ENCODE results near the gene SNAP29. TPM values are rescaled to one million over a fixed set of nuclear protein-coding genes. Genes with fewer than 3 reads are reported as not detected.
"Not testable (repeated sequence)": the region's sequence is repeated elsewhere in the genome, so short reads cannot be mapped to it uniquely, and the experiment has no call there.

Gene SNAP29
- total and polyA plus RNA-seq, 4 donors, result 14.8 to 27.2 (median 17.1) TPM

DNA sequence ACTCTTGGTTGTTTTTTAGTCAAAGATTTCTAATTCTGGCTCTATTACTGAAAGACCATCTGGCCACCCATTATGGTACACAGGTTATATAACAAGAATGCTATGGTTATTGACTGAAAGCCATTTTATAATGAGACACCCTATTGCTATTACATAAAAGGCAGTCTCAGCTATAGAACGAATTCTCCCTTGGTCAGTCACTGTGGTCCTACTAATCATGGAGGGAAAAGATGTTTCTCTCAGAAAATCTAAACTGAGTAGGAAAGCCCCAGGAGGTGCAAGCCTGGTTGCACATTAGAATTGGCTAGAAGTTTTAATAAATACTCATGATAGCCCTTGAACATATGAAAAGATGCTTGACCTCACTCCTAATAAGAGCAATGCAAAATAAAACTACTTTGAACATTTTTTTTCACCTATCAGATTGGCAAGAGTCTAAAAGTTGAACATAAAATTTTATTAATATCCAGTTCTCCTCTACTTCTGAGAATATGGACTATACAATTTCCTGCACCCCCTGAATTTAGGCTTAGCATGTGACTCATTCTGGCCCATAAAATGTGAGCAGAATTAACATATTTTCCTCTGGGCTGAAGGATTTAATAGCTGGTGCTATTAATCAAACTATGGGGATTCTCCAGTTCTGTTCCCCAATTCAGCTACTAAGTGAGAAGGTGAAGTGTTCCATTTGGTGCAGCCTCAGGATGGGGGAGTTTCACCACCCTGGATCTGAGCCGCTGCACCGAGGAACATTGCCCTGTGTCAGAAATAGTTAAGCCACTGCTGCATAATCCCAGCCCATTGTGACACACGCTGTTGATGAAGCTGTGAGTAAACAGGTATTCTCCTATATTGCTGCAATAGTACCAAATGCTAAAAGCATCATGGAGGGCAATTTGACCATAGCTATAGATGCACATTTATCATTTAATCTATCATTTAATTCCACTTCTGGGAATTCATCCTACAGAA lies 46.9 kb downstream of the SNAP29 start:
- Histone ChIP-seq H3K27me3 (ENCODE audit: control insufficient read depth in 3 of 3, insufficient read depth in 3 of 3, low read length in 2 of 3) (no peaks in the 10 kb centered on the region), H3K27ac (ENCODE audit: low read depth in 1 of 2, low read length in 1 of 2) (no peak overlapping the region), H3K4me1 (ENCODE audit: control insufficient read depth in 5 of 5, insufficient read depth in 5 of 5, low read length in 5 of 5) (peaks cover 0 to 4% (median 0%) of the 10 kb centered on the region in 5 donors), H3K9me3 (ENCODE audit: control insufficient read depth in 4 of 4, insufficient read depth in 3 of 4, low read length in 3 of 4) (no peaks in the 10 kb centered on the region), H3K9ac (ENCODE audit: insufficient read depth in 1 of 2, low read length in 2 of 2) (no peak overlapping the region), H3K4me3 (no peak overlapping the region), H3K36me3 (ENCODE audit: control insufficient read depth in 4 of 4, insufficient read depth in 4 of 4, low read length in 4 of 4) (no peaks in the 10 kb centered on the region)
- no peak for DNase-seq
- TF ChIP-seq, protein P1, sequence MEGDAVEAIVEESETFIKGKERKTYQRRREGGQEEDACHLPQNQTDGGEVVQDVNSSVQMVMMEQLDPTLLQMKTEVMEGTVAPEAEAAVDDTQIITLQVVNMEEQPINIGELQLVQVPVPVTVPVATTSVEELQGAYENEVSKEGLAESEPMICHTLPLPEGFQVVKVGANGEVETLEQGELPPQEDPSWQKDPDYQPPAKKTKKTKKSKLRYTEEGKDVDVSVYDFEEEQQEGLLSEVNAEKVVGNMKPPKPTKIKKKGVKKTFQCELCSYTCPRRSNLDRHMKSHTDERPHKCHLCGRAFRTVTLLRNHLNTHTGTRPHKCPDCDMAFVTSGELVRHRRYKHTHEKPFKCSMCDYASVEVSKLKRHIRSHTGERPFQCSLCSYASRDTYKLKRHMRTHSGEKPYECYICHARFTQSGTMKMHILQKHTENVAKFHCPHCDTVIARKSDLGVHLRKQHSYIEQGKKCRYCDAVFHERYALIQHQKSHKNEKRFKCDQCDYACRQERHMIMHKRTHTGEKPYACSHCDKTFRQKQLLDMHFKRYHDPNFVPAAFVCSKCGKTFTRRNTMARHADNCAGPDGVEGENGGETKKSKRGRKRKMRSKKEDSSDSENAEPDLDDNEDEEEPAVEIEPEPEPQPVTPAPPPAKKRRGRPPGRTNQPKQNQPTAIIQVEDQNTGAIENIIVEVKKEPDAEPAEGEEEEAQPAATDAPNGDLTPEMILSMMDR (IDR thresholded peaks at IDR 0.05; ENCODE audit: control extremely low read depth, extremely low read depth), result no peak
- 61 to 67% methylated on average over 4 of the region's 4 CpGs for WGBS, 2 donors
- ATAC-seq (ENCODE audit: insufficient read depth, low FRiP score), result no peak

DNA sequence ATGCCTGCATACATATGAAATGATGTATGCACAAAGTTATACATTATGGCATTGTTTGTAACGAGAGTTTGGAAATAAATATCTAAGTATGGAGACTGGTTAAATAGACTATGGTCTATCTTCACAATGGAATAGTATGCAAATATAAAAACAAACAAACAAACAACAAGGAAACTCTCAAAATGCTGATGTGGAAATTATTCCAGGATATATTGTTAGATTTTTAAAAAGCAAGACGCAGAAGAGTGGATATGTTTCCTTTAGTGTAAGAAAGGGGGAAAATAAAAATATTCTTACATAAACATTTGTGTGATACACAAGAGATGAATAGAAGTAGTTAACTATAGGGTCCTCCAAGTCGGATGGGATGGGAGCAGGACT lies 47.6 kb downstream of the SNAP29 start:
- Histone ChIP-seq H3K9ac (ENCODE audit: insufficient read depth in 1 of 2, low read length in 2 of 2) (no peak overlapping the region), H3K4me1 (ENCODE audit: control insufficient read depth in 5 of 5, insufficient read depth in 5 of 5, low read length in 5 of 5) (peaks cover 0 to 4% (median 0%) of the 10 kb centered on the region in 5 donors), H3K4me3 (no peak overlapping the region), H3K27ac (ENCODE audit: low read depth in 1 of 2, low read length in 1 of 2) (no peak overlapping the region), H3K27me3 (ENCODE audit: control insufficient read depth in 3 of 3, insufficient read depth in 3 of 3, low read length in 2 of 3) (no peaks in the 10 kb centered on the region), H3K36me3 (ENCODE audit: control insufficient read depth in 4 of 4, insufficient read depth in 4 of 4, low read length in 4 of 4) (no peaks in the 10 kb centered on the region), H3K9me3 (ENCODE audit: control insufficient read depth in 4 of 4, insufficient read depth in 3 of 4, low read length in 3 of 4) (no peaks in the 10 kb centered on the region)
- WGBS, 2 donors, result 84 to 90% methylated on average over 3 of the region's 3 CpGs
- TF ChIP-seq, protein P1 (IDR thresholded peaks at IDR 0.05; ENCODE audit: control extremely low read depth, extremely low read depth), result no peak
- ATAC-seq (ENCODE audit: insufficient read depth, low FRiP score) (no peak), DNase-seq (no peak)

DNA sequence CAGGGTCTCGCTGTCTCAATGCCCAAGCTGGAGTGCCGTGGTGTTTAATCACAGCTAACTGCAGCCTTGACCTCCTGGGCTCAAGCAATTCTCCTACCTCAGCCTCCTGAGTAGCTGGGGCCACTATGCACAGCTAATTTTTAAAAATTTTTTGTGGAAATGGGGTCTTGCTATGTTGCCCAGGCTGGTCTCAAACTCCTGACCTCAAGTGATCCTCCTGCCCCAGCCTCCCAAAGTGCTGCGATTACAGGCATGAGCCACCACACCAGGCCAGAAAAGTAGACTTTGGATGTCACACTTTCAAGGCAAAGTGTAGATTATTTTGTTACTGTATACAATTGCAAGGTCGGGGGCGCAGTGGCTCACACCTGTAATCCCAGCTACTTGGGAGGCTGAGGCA lies 49.9 kb downstream of the SNAP29 start:
- not testable (repeated sequence) for H3K36me3 ChIP-seq (ENCODE audit: control insufficient read depth in 4 of 4, insufficient read depth in 4 of 4, low read length in 4 of 4); H3K9me3 ChIP-seq (ENCODE audit: control insufficient read depth in 4 of 4, insufficient read depth in 3 of 4, low read length in 3 of 4); ATAC-seq (ENCODE audit: insufficient read depth, low FRiP score); H3K4me1 ChIP-seq (ENCODE audit: control insufficient read depth in 5 of 5, insufficient read depth in 5 of 5, low read length in 5 of 5); H3K27ac ChIP-seq (ENCODE audit: low read depth in 1 of 2, low read length in 1 of 2); H3K27me3 ChIP-seq (ENCODE audit: control insufficient read depth in 3 of 3, insufficient read depth in 3 of 3, low read length in 2 of 3); H3K4me3 ChIP-seq; DNase-seq; H3K9ac ChIP-seq (ENCODE audit: insufficient read depth in 1 of 2, low read length in 2 of 2)
- 94 to 97% methylated on average over 5 of the region's 5 CpGs for WGBS, 2 donors

DNA sequence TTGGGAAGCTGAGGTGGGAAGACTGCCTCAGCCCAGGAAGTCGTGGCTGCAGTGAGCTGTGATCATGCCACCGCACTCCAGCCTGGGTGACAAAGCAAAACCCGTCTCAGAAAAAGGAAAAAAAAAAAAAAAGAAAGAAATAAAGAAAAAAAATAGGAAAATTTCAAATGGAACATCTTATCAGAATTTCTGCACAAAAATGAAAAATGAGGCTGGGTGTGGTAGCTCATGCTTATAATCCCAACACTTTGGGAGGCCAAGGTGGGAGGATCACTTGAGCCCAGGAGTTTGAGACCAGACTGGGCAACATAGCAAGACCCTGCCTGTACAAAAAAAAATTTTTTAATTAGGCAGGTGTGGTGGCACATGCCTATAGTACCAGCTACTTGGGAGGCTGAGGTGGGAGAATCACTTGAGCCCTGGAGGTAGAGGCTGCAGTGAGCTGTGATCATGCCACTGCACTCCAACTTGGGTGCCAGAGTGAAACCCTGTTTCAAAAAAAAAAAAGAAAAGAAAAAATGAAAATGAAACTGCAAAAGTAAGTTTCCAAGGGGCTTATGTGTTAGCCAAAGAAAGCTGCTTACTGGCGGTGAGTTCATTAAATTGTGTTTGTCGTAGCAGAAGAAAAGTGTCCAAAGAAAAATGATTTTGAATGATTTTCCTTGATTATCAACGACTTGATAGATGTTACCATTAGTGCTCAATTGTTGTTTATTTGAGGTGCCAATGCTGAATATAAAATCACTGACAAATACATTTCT lies 50.9 kb downstream of the SNAP29 start:
- ATAC-seq (ENCODE audit: insufficient read depth, low FRiP score) (no peak), DNase-seq (no peak)
- H3K4me1 ChIP-seq (ENCODE audit: control insufficient read depth in 5 of 5, insufficient read depth in 5 of 5, low read length in 5 of 5), result no peaks in the 10 kb centered on the region
- no peak overlapping the region for H3K27ac ChIP-seq (ENCODE audit: low read depth in 1 of 2, low read length in 1 of 2)
- TF ChIP-seq, protein P1 (IDR thresholded peaks at IDR 0.05; ENCODE audit: control extremely low read depth, extremely low read depth), result no peak
- no peaks in the 10 kb centered on the region for H3K27me3 ChIP-seq (ENCODE audit: control insufficient read depth in 3 of 3, insufficient read depth in 3 of 3, low read length in 2 of 3)
- H3K9ac ChIP-seq (ENCODE audit: insufficient read depth in 1 of 2, low read length in 2 of 2), result no peak overlapping the region
- WGBS, 2 donors, result 49 to 70% methylated on average over 6 of the region's 6 CpGs
- H3K9me3 ChIP-seq (ENCODE audit: control insufficient read depth in 4 of 4, insufficient read depth in 3 of 4, low read length in 3 of 4), result no peaks in the 10 kb centered on the region
- no peaks in the 10 kb centered on the region for H3K36me3 ChIP-seq (ENCODE audit: control insufficient read depth in 4 of 4, insufficient read depth in 4 of 4, low read length in 4 of 4)
- no peak overlapping the region for H3K4me3 ChIP-seq

Measured in lung (tissue), 12 donors.